PC-3 (cell line): ENCODE measurements around the gene AFDN. TPM values are rescaled to one million over a fixed set of nuclear protein-coding genes. Genes with fewer than 3 reads are reported as not detected.

Experiments used
- ATAC-seq: fragments of 200-7000 bp; cut with Tn5 transposase; 2 replicates; pipeline ENCODE4 v1.9.1; 2020; ENCODE audit warnings: mild to moderate bottlenecking, moderate library complexity
- BruUV-seq: library from RNA; stranded (reverse); fragments of 400-500 nt; replicated peaks from 2 replicates; lab custom pipeline; 2021; lab: Mats Ljungman, UMichigan
- CTCF ChIA-PET: fragments of 300-600 bp; sonication (Branson Sonifier 250); formaldehyde crosslinking; loops from one replicate; lab custom pipeline; 2022; ENCODE audit warnings: antibody characterized with exemption; lab: Charles Lee
- POLR2A ChIA-PET: fragments of 300-600 bp; sonication (Branson Sonifier 250); formaldehyde crosslinking; loops from one replicate; lab custom pipeline; 2022; ENCODE audit warnings: antibody characterized with exemption; ENCODE audit not compliant: unreplicated experiment; lab: Charles Lee
- DNase-seq: peaks from one replicate; pipeline ENCODE4 v3.0.0-alpha.2; 2015
- H2AFZ ChIP-seq: fragments of 300-600 bp; sonication (generic); 2 replicates; pipeline ENCODE4 v1.6.0; 2016; ENCODE audit warnings: antibody characterized with exemption, low read length
- H3F3A ChIP-seq: fragments of 300-600 bp; sonication (generic); one replicate; pipeline ENCODE4 v1.6.0; 2017; ENCODE audit warnings: antibody characterized with exemption, low read length, control low read depth, mild to moderate bottlenecking; ENCODE audit not compliant: unreplicated experiment
- H3K27ac ChIP-seq: fragments of 300-600 bp; sonication (generic); 2 replicates; pipeline ENCODE4 v1.5.1; 2016; ENCODE audit warnings: mild to moderate bottlenecking, low read length
- H3K27me3 ChIP-seq: fragments of 300-600 bp; sonication (generic); 2 replicates; pipeline ENCODE4 v1.6.1; 2016; ENCODE audit warnings: low read length, mixed read lengths
- H3K36me3 ChIP-seq: fragments of 300-600 bp; sonication (generic); 2 replicates; pipeline ENCODE4 v1.6.1; 2016; ENCODE audit warnings: low read depth, mixed run types, low read length, mixed read lengths
- H3K4me1 ChIP-seq: fragments of 300-600 bp; sonication (generic); 2 replicates; pipeline ENCODE4 v1.5.1; 2016; ENCODE audit warnings: low read length; ENCODE audit not compliant: insufficient read depth
- H3K4me2 ChIP-seq: fragments of 300-600 bp; sonication (generic); 2 replicates; pipeline ENCODE4 v1.6.0; 2016; ENCODE audit warnings: low read length
- H3K4me3 ChIP-seq: fragments of 300-600 bp; sonication (generic); 2 replicates; pipeline ENCODE4 v1.5.1; 2016; ENCODE audit warnings: mild to moderate bottlenecking, low read length, mixed read lengths
- H3K79me2 ChIP-seq: fragments of 300-600 bp; sonication (generic); 2 replicates; pipeline ENCODE4 v1.6.1; 2017; ENCODE audit warnings: low read length, mixed read lengths
- H3K9ac ChIP-seq: fragments of 300-600 bp; sonication (generic); 2 replicates; pipeline ENCODE4 v1.6.0; 2016; ENCODE audit warnings: mild to moderate bottlenecking, low read length
- H3K9me2 ChIP-seq: fragments of 300-600 bp; sonication (generic); replicated peaks from 2 replicates; pipeline ENCODE4 v1.6.1; 2016; ENCODE audit warnings: mixed run types, low read length, mixed read lengths
- H3K9me3 ChIP-seq: fragments of 300-600 bp; sonication (generic); 2 replicates; pipeline ENCODE4 v1.6.1; 2016; ENCODE audit warnings: low read length, mixed read lengths
- H4K20me1 ChIP-seq: fragments of 300-600 bp; sonication (generic); 2 replicates; pipeline ENCODE4 v1.6.1; 2016; ENCODE audit warnings: low read length, mixed read lengths
- CTCF ChIP-seq: fragments of 300-600 bp; sonication (generic); conservative IDR thresholded peaks from 2 replicates; pipeline ENCODE4 v1.5.1; 2017; ENCODE audit warnings: antibody characterized with exemption, low read depth, mild to moderate bottlenecking, low read length
- EZH2 ChIP-seq: fragments of 300-600 bp; sonication (generic); IDR thresholded peaks from one replicate; pipeline ENCODE4 v1.6.1; 2017; ENCODE audit warnings: antibody characterized with exemption, mild to moderate bottlenecking, low read length; ENCODE audit not compliant: unreplicated experiment
- EZH2phosphoT487 ChIP-seq: fragments of 300-600 bp; sonication (generic); IDR thresholded peaks from 2 replicates; pipeline ENCODE4 v1.6.1; 2018; ENCODE audit warnings: mild to moderate bottlenecking, antibody characterized with exemption, low read length, borderline replicate concordance
- intact Hi-C: fragments of 100-400 bp; cut with micrococcal nuclease; formaldehyde crosslinking; loops from 2 replicates; pipeline ENCODE4 v1.9.0; 2023
- total RNA-seq: library from RNA; depleted of rRNA; stranded (reverse); fragments of >200 nt; gene quantifications from 2 replicates; pipeline ENCODE4 v1.2.3, GENCODE V29; 2014

Gene AFDN
- total RNA-seq, 1 experiment from 2014 or later: 37.1 TPM

- Histone ChIP-seq H4K20me1 (no peaks in the 10 kb centered on the region), H3K9me3 (no peaks in the 10 kb centered on the region), H3K9ac (no peak overlapping the region), H3K4me1 (no peaks in the 10 kb centered on the region), H3K9me2 (no peaks in the 10 kb centered on the region), H3K27ac (no peak overlapping the region), H3K79me2 (no peaks in the 10 kb centered on the region), H3K4me3 (no peak overlapping the region), H3K36me3 (no peaks in the 10 kb centered on the region), H3K27me3 (peaks cover 5% of the 10 kb centered on the region; the same call in 1 of the 2 replicates), H3F3A (no peaks in the 10 kb centered on the region), H3K4me2 (no peak overlapping the region), H2AFZ (no peak overlapping the region)
- ATAC-seq: no peak
- POLR2A ChIA-PET: no interaction called here
- intact Hi-C loops: no loop called here
- DNase-seq: no peak
- no TSS peak for BruUV-seq
- CTCF ChIA-PET: no interaction called here
- TF ChIP-seq EZH2: no peak
- no peak for TF ChIP-seq EZH2phosphoT487
Observed at GRCh38 chr6:167805349-167806060, 21.2 kb upstream of the AFDN start.

GRCh38 chr6:167806061-167806700, 20.5 kb upstream of the AFDN start:
- intact Hi-C loops: no loop called here
- Histone ChIP-seq H3K4me3 (no peak overlapping the region), H3K9ac (no peak overlapping the region), H3K36me3 (no peaks in the 10 kb centered on the region), H4K20me1 (no peaks in the 10 kb centered on the region), H3K4me2 (no peak overlapping the region), H3K79me2 (no peaks in the 10 kb centered on the region), H3K9me2 (no peaks in the 10 kb centered on the region), H3K4me1 (no peaks in the 10 kb centered on the region), H2AFZ (no peak overlapping the region), H3F3A (no peaks in the 10 kb centered on the region), H3K27ac (no peak overlapping the region), H3K27me3 (peaks cover 5% of the 10 kb centered on the region; the same call in 1 of the 2 replicates), H3K9me3 (no peaks in the 10 kb centered on the region)
- ChIA-PET POLR2A (no interaction called here), CTCF (no interaction called here)
- no peak for ATAC-seq
- TF ChIP-seq CTCF: no peak
- no peak for TF ChIP-seq EZH2phosphoT487
- no peak for TF ChIP-seq EZH2
- BruUV-seq: no TSS peak
- DNase-seq: no peak

- no peaks in the 10 kb centered on the region for H3F3A ChIP-seq
- CTCF ChIA-PET: no interaction called here
- DNase-seq: no peak
- H3K27ac ChIP-seq: no peak overlapping the region
- H3K4me3 ChIP-seq: no peak overlapping the region
- no peak overlapping the region for H3K9ac ChIP-seq
- TF ChIP-seq EZH2 (no peak), EZH2phosphoT487 (no peak), CTCF (no peak)
- intact Hi-C loops: no loop called here
- no peak for ATAC-seq
- no peaks in the 10 kb centered on the region for H3K9me3 ChIP-seq
- no peak overlapping the region for H2AFZ ChIP-seq
- POLR2A ChIA-PET: no interaction called here
- no peaks in the 10 kb centered on the region for H4K20me1 ChIP-seq
- H3K9me2 ChIP-seq: no peaks in the 10 kb centered on the region
- no peaks in the 10 kb centered on the region for H3K4me1 ChIP-seq
- H3K36me3 ChIP-seq: no peaks in the 10 kb centered on the region
- no TSS peak for BruUV-seq
- no peaks in the 10 kb centered on the region for H3K79me2 ChIP-seq
- no peaks in the 10 kb centered on the region for H3K27me3 ChIP-seq
- no peak overlapping the region for H3K4me2 ChIP-seq
Observed at GRCh38 chr6:167807200-167807599, 19.5 kb upstream of the AFDN start.
